ENCODE data around the gene RAB7B.

DNA sequence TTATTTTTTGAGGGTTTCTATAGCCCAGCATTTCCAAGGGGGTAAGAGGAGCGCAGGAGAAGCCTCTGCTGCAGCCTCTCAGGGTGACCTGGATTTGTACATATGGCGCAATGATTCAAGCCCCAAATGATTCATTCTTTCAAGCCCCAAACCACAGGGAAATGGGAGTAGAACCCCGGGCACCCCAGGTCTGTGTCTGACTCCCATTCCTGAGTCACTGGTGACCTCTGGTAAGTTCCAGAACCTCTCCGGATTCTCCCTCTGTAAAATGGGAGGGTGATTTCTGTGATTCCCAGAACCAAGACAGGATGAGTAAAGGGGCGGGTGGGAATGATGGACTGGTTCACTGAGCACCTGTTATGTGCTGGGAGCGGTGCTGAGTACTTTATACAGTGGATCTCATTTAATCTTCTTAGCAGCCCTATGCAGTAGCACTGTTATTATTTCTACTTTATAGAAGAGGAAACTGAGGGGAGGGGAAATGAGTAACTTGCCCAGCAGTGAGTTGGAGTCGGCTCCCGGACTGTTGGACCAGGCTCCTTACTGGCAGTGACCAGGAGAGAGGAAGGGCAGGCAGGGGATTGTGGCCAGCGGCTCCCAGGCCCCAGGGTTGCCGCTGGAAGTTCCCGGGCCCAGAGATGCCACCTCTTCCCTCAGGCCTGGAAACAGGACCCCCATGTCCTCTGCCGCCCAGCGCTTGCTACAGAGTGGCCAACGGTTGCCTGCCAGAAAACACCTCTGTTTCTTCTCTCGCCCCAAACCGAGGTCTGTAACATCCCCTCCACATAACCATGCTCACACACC lies 39.6 kb downstream of the RAB7B start:
- TF ChIP-seq POLR2A (IDR thresholded peaks at IDR 0.05), result no peak
- TF ChIP-seq, protein P1, sequence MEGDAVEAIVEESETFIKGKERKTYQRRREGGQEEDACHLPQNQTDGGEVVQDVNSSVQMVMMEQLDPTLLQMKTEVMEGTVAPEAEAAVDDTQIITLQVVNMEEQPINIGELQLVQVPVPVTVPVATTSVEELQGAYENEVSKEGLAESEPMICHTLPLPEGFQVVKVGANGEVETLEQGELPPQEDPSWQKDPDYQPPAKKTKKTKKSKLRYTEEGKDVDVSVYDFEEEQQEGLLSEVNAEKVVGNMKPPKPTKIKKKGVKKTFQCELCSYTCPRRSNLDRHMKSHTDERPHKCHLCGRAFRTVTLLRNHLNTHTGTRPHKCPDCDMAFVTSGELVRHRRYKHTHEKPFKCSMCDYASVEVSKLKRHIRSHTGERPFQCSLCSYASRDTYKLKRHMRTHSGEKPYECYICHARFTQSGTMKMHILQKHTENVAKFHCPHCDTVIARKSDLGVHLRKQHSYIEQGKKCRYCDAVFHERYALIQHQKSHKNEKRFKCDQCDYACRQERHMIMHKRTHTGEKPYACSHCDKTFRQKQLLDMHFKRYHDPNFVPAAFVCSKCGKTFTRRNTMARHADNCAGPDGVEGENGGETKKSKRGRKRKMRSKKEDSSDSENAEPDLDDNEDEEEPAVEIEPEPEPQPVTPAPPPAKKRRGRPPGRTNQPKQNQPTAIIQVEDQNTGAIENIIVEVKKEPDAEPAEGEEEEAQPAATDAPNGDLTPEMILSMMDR (IDR thresholded peaks at IDR 0.05), result no peak
